Gastrocnemius medialis (tissue), 4 donors: ENCODE results near the gene SPCS2. TPM values are rescaled to one million over a fixed set of nuclear protein-coding genes. Genes with fewer than 3 reads are reported as not detected.
A peak's percentile ranks its signal among the peaks of the same experiment; 100 is the strongest.

Experiments
- ATAC-seq, 2 donors: fragments of 150-250 bp; one replicate each; pipeline ENCODE4 v1.9.1; 2016
- DNase-seq, 2 donors: peaks; one replicate each; pipeline ENCODE4 v3.0.0-alpha.2; 2019
- H3K27ac ChIP-seq, 4 donors: fragments of 200-600 bp; sonication (generic); 1 replicate in 1 of 4; 2 replicates in 3 of 4; pipeline ENCODE4 v1.5.1; 2016 to 2018; ENCODE audit warnings: mild to moderate bottlenecking in 2 of 4, moderate library complexity in 1 of 4
- H3K27me3 ChIP-seq, 3 donors: fragments of 200-600 bp; sonication (generic) in 2 of 3; 1 replicate in 1 of 3; 2 replicates in 2 of 3; pipeline versions ENCODE4 v1.5.1 to v1.6.0; 2016 to 2019; ENCODE audit warnings: mild to moderate bottlenecking in 1 of 3, moderate library complexity in 1 of 3
- H3K36me3 ChIP-seq, 2 donors: fragments of 200-600 bp; sonication (generic) in 1 of 2; one replicate each; pipeline ENCODE4 v1.5.1; 2017 to 2018
- H3K4me1 ChIP-seq, 2 donors: fragments of 200-600 bp; sonication (generic) in 1 of 2; one replicate each; pipeline ENCODE4 v1.5.1; 2016 to 2017; ENCODE audit warnings: mild to moderate bottlenecking in 2 of 2
- H3K4me3 ChIP-seq, 4 donors: fragments of 200-600 bp; sonication (generic) in 3 of 4; 1 replicate in 1 of 4; 2 replicates in 3 of 4; pipeline ENCODE4 v1.5.1; 2016 to 2019; ENCODE audit warnings: mild to moderate bottlenecking in 2 of 4
- H3K9me3 ChIP-seq, 3 donors: fragments of 200-600 bp; sonication (generic) in 2 of 3; 1 replicate in 1 of 3; 2 replicates in 2 of 3; pipeline ENCODE4 v1.5.1; 2016 to 2019
- CTCF ChIP-seq, 5 experiments: fragments of 450-650 bp in 3 of 5; fragments of 200-600 bp in 2 of 5; sonication (generic) in 2 of 5; IDR thresholded peaks in 4 of 5; conservative IDR thresholded peaks in 1 of 5; 1 replicate in 4 of 5; 2 replicates in 1 of 5; pipeline ENCODE4 v1.5.1; 2016 to 2019; ENCODE audit warnings: antibody characterized with exemption in 5 of 5, mild to moderate bottlenecking in 3 of 5, moderate library complexity in 3 of 5
- POLR2A ChIP-seq, 2 donors: fragments of 450-650 bp; IDR thresholded peaks; one replicate each; pipeline ENCODE4 v1.6.1; 2017; ENCODE audit warnings: antibody characterized with exemption in 2 of 2, mild to moderate bottlenecking in 2 of 2, moderate library complexity in 2 of 2
- in situ Hi-C, 4 donors: fragments of 200-750 bp; cut with MboI; loops; one replicate each; pipeline versions ENCODE4 v1.15.0 to v1.8.0; 2017; ENCODE audit warnings: low sequenced_read_pairs in 4 of 4
- intact Hi-C: fragments of 100-400 bp; cut with DNase I; formaldehyde crosslinking; loops from one replicate; pipeline ENCODE4 v1.15.1; 2023; ENCODE audit warnings: low total_unique reads
- total RNA-seq, 4 donors: library from RNA; depleted of rRNA; stranded (reverse); fragments of >200 nt; gene quantifications; one replicate each; pipeline versions ENCODE4 v1.1.0 to v1.2.3, GENCODE V29; 2016

SPCS2 gene
- total RNA-seq, 4 donors from 2014 or later, result 16.9 to 38.3 (median 22.8) TPM

- TF ChIP-seq POLR2A (IDR thresholded peaks at IDR 0.05) (no peak), CTCF (IDR thresholded peaks at IDR 0.05 in 4 of 5, conservative IDR thresholded peaks at IDR 0.05 in 1 of 5) (no peak)
- Histone ChIP-seq H3K27ac (peak overlapping the region; percentile 3 to 60 (median 8)), H3K27me3 (no peaks in the 10 kb centered on the region), H3K9me3 (no peaks in the 10 kb centered on the region), H3K4me1 (peaks cover 28 to 42% of the 10 kb centered on the region in 2 donors), H3K36me3 (no peaks in the 10 kb centered on the region), H3K4me3 (no peak overlapping the region)
- DNase-seq (no peak), ATAC-seq (peak; percentile 3 to 22)
- intact Hi-C loops (loop anchor here (5.0 kb wide), 1 partner anchor 220 kb away; the partner anchor contains the start of gene TPBGL), in situ Hi-C loops (loop anchor here in 3 of 4 donors (10.0 kb wide), 2 partner anchors 97 to 223 kb away; partner anchors contain the start of gene TPBGL (in 2 of the 3))
Observed at GRCh38 chr11:75022296-75022695, 73.2 kb downstream of the SPCS2 start.

- in situ Hi-C loops, result loop anchor here in 3 of 4 donors (10.0 kb wide), 2 partner anchors 98 to 222 kb away; partner anchors contain the start of gene TPBGL (in 2 of the 3)
- TF ChIP-seq CTCF (IDR thresholded peaks at IDR 0.05 in 4 of 5, conservative IDR thresholded peaks at IDR 0.05 in 1 of 5) (peak; percentile 86 to 96 (median 89)), POLR2A (IDR thresholded peaks at IDR 0.05) (no peak)
- ATAC-seq (peak; percentile 79 to 92), DNase-seq (peak; percentile 49 to 82)
- Histone ChIP-seq H3K4me3 (no peak overlapping the region), H3K36me3 (no peaks in the 10 kb centered on the region), H3K4me1 (peaks cover 30 to 42% of the 10 kb centered on the region in 2 donors), H3K27ac (peak overlapping the region; percentile 3 to 60 (median 8)), H3K9me3 (no peaks in the 10 kb centered on the region), H3K27me3 (no peaks in the 10 kb centered on the region)
- intact Hi-C loops, result loop anchor here (1.0 to 5.0 kb wide), 2 partner anchors 9 to 219 kb away; partner anchors contain the start of gene TPBGL
Observed at GRCh38 chr11:75022759-75023396, 73.8 kb downstream of the SPCS2 start.

GRCh38 chr11:75023446-75024067 lies 74.5 kb downstream of the SPCS2 start:
- TF ChIP-seq POLR2A (IDR thresholded peaks at IDR 0.05) (no peak), CTCF (IDR thresholded peaks at IDR 0.05 in 4 of 5, conservative IDR thresholded peaks at IDR 0.05 in 1 of 5) (no peak)
- Histone ChIP-seq H3K9me3 (no peaks in the 10 kb centered on the region), H3K27ac (peak overlapping the region in 1 of 4 donors; percentile 43), H3K4me3 (no peak overlapping the region), H3K4me1 (peaks cover 37 to 42% of the 10 kb centered on the region in 2 donors), H3K27me3 (no peaks in the 10 kb centered on the region), H3K36me3 (no peaks in the 10 kb centered on the region)
- ATAC-seq (no peak), DNase-seq (no peak)
- intact Hi-C loops, result loop anchor here (1.0 to 5.0 kb wide), 2 partner anchors 9 to 219 kb away; partner anchors contain the start of gene TPBGL
- in situ Hi-C loops, result loop anchor here in 3 of 4 donors (10.0 kb wide), 2 partner anchors 99 to 221 kb away; partner anchors contain the start of gene TPBGL (in 2 of the 3)

GRCh38 chr11:75024068-75024449 lies 75.0 kb downstream of the SPCS2 start:
- in situ Hi-C loops, result loop anchor here in 3 of 4 donors (10.0 kb wide), 2 partner anchors 99 to 221 kb away; partner anchors contain the start of gene TPBGL (in 2 of the 3)
- TF ChIP-seq POLR2A (IDR thresholded peaks at IDR 0.05), result no peak
- TF ChIP-seq CTCF (IDR thresholded peaks at IDR 0.05 in 4 of 5, conservative IDR thresholded peaks at IDR 0.05 in 1 of 5), result no peak
- Histone ChIP-seq H3K36me3 (no peaks in the 10 kb centered on the region), H3K27me3 (no peaks in the 10 kb centered on the region), H3K4me3 (no peak overlapping the region), H3K27ac (no peak overlapping the region), H3K9me3 (no peaks in the 10 kb centered on the region), H3K4me1 (peaks cover 42% of the 10 kb centered on the region in 2 donors)
- ATAC-seq (no peak), DNase-seq (no peak)
- intact Hi-C loops, result loop anchor here (5.0 kb wide), 1 partner anchor 218 kb away; the partner anchor contains the start of gene TPBGL
